PC-3 (cell line): Measurements from ENCODE around the gene PDZD2. TPM values are rescaled to one million over a fixed set of nuclear protein-coding genes. Genes with fewer than 3 reads are reported as not detected.
A peak's percentile ranks its signal among the peaks of the same experiment; 100 is the strongest.

ENCODE experiments used
- ATAC-seq: fragments of 200-7000 bp; cut with Tn5 transposase; 2 replicates; pipeline ENCODE4 v1.9.1; 2020; ENCODE audit warnings: mild to moderate bottlenecking, moderate library complexity
- BruUV-seq: library from RNA; stranded (reverse); fragments of 400-500 nt; replicated peaks from 2 replicates; lab custom pipeline; 2021; lab: Mats Ljungman, UMichigan
- CTCF ChIA-PET: fragments of 300-600 bp; sonication (Branson Sonifier 250); formaldehyde crosslinking; loops from one replicate; lab custom pipeline; 2022; ENCODE audit warnings: antibody characterized with exemption; lab: Charles Lee
- POLR2A ChIA-PET: fragments of 300-600 bp; sonication (Branson Sonifier 250); formaldehyde crosslinking; loops from one replicate; lab custom pipeline; 2022; ENCODE audit warnings: antibody characterized with exemption; ENCODE audit not compliant: unreplicated experiment; lab: Charles Lee
- DNase-seq: peaks from one replicate; pipeline ENCODE4 v3.0.0-alpha.2; 2015
- H2AFZ ChIP-seq: fragments of 300-600 bp; sonication (generic); 2 replicates; pipeline ENCODE4 v1.6.0; 2016; ENCODE audit warnings: antibody characterized with exemption, low read length
- H3F3A ChIP-seq: fragments of 300-600 bp; sonication (generic); one replicate; pipeline ENCODE4 v1.6.0; 2017; ENCODE audit warnings: antibody characterized with exemption, low read length, control low read depth, mild to moderate bottlenecking; ENCODE audit not compliant: unreplicated experiment
- H3K27ac ChIP-seq: fragments of 300-600 bp; sonication (generic); 2 replicates; pipeline ENCODE4 v1.5.1; 2016; ENCODE audit warnings: mild to moderate bottlenecking, low read length
- H3K27me3 ChIP-seq: fragments of 300-600 bp; sonication (generic); 2 replicates; pipeline ENCODE4 v1.6.1; 2016; ENCODE audit warnings: low read length, mixed read lengths
- H3K36me3 ChIP-seq: fragments of 300-600 bp; sonication (generic); 2 replicates; pipeline ENCODE4 v1.6.1; 2016; ENCODE audit warnings: low read depth, mixed run types, low read length, mixed read lengths
- H3K4me1 ChIP-seq: fragments of 300-600 bp; sonication (generic); 2 replicates; pipeline ENCODE4 v1.5.1; 2016; ENCODE audit warnings: low read length; ENCODE audit not compliant: insufficient read depth
- H3K4me2 ChIP-seq: fragments of 300-600 bp; sonication (generic); 2 replicates; pipeline ENCODE4 v1.6.0; 2016; ENCODE audit warnings: low read length
- H3K4me3 ChIP-seq: fragments of 300-600 bp; sonication (generic); 2 replicates; pipeline ENCODE4 v1.5.1; 2016; ENCODE audit warnings: mild to moderate bottlenecking, low read length, mixed read lengths
- H3K79me2 ChIP-seq: fragments of 300-600 bp; sonication (generic); 2 replicates; pipeline ENCODE4 v1.6.1; 2017; ENCODE audit warnings: low read length, mixed read lengths
- H3K9ac ChIP-seq: fragments of 300-600 bp; sonication (generic); 2 replicates; pipeline ENCODE4 v1.6.0; 2016; ENCODE audit warnings: mild to moderate bottlenecking, low read length
- H3K9me2 ChIP-seq: fragments of 300-600 bp; sonication (generic); replicated peaks from 2 replicates; pipeline ENCODE4 v1.6.1; 2016; ENCODE audit warnings: mixed run types, low read length, mixed read lengths
- H3K9me3 ChIP-seq: fragments of 300-600 bp; sonication (generic); 2 replicates; pipeline ENCODE4 v1.6.1; 2016; ENCODE audit warnings: low read length, mixed read lengths
- H4K20me1 ChIP-seq: fragments of 300-600 bp; sonication (generic); 2 replicates; pipeline ENCODE4 v1.6.1; 2016; ENCODE audit warnings: low read length, mixed read lengths
- EZH2 ChIP-seq: fragments of 300-600 bp; sonication (generic); IDR thresholded peaks from one replicate; pipeline ENCODE4 v1.6.1; 2017; ENCODE audit warnings: antibody characterized with exemption, mild to moderate bottlenecking, low read length; ENCODE audit not compliant: unreplicated experiment
- EZH2phosphoT487 ChIP-seq: fragments of 300-600 bp; sonication (generic); IDR thresholded peaks from 2 replicates; pipeline ENCODE4 v1.6.1; 2018; ENCODE audit warnings: mild to moderate bottlenecking, antibody characterized with exemption, low read length, borderline replicate concordance
- intact Hi-C: fragments of 100-400 bp; cut with micrococcal nuclease; formaldehyde crosslinking; loops from 2 replicates; pipeline ENCODE4 v1.9.0; 2023
- total RNA-seq: library from RNA; depleted of rRNA; stranded (reverse); fragments of >200 nt; gene quantifications from 2 replicates; pipeline ENCODE4 v1.2.3, GENCODE V29; 2014
- TF ChIP-seq, protein P1 (sequence below): fragments of 300-600 bp; sonication (generic); conservative IDR thresholded peaks from 2 replicates; pipeline ENCODE4 v1.5.1; 2017; ENCODE audit warnings: antibody characterized with exemption, low read depth, mild to moderate bottlenecking, low read length

PDZD2 gene
- total RNA-seq, 1 experiment from 2014 or later: 2.0 TPM

DNA sequence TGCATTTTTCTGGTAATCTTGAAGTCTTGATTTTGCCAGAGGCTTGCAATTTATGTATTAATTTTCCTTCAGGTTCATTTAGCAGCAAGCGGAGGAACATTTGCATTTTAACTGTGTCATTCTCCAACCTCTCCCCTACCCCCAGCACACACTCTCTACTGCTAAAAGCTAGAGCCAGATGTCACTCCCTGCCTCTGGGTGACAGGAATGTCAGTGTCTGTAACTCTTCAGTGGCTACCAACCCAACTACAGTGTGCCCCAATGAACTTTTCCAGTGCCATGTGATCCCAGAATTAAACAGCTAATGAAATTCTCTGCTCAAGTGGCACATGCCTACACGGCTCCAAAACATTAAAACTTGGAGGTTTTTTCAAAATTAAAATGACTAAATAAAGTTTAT is 274.9 kb downstream of the PDZD2 start:
- DNase-seq: no peak
- no peaks in the 10 kb centered on the region for H3K36me3 ChIP-seq
- H3K4me1 ChIP-seq: peaks cover 20% of the 10 kb centered on the region
- H3K79me2 ChIP-seq: no peaks in the 10 kb centered on the region
- no peak overlapping the region for H3K4me3 ChIP-seq
- H3K9me3 ChIP-seq: no peaks in the 10 kb centered on the region
- H2AFZ ChIP-seq: peak overlapping the region; percentile 32; the same call in 1 of the 2 replicates
- H4K20me1 ChIP-seq: no peaks in the 10 kb centered on the region
- peak overlapping the region; percentile 49 for H3K4me2 ChIP-seq
- ChIA-PET POLR2A (no interaction called here), CTCF (no interaction called here)
- no peaks in the 10 kb centered on the region for H3K9me2 ChIP-seq
- intact Hi-C loops: no loop called here
- TF ChIP-seq EZH2 (no peak), EZH2phosphoT487 (no peak)
- TF ChIP-seq, protein P1, sequence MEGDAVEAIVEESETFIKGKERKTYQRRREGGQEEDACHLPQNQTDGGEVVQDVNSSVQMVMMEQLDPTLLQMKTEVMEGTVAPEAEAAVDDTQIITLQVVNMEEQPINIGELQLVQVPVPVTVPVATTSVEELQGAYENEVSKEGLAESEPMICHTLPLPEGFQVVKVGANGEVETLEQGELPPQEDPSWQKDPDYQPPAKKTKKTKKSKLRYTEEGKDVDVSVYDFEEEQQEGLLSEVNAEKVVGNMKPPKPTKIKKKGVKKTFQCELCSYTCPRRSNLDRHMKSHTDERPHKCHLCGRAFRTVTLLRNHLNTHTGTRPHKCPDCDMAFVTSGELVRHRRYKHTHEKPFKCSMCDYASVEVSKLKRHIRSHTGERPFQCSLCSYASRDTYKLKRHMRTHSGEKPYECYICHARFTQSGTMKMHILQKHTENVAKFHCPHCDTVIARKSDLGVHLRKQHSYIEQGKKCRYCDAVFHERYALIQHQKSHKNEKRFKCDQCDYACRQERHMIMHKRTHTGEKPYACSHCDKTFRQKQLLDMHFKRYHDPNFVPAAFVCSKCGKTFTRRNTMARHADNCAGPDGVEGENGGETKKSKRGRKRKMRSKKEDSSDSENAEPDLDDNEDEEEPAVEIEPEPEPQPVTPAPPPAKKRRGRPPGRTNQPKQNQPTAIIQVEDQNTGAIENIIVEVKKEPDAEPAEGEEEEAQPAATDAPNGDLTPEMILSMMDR: no peak
- BruUV-seq: no TSS peak
- H3F3A ChIP-seq: no peaks in the 10 kb centered on the region
- H3K27ac ChIP-seq: peak overlapping the region; percentile 95
- ATAC-seq: peak; percentile 48
- no peaks in the 10 kb centered on the region for H3K27me3 ChIP-seq
- peak overlapping the region; percentile 66 for H3K9ac ChIP-seq

DNA sequence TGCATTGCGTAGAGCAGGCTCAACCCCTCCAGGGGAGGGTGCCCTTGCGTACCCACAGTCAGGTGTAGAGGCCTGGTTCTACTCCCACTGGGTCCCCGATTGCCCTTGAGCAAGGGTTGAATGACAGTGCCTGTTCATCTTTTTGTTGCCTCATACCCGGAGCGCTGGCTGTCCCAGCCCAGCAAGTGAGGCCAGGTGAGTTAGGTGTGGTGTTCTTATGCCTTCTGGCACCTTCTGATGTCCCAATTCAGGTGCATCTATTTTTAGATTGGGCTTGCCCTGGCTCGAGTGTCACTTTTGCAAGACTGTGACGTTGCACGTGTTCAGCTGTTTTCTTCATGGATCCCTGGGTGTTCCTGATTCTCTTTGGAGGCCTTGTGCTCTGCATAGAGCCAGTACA is 277.4 kb downstream of the PDZD2 start:
- peaks cover 22% of the 10 kb centered on the region for H3K4me1 ChIP-seq
- CTCF ChIA-PET: no interaction called here
- no peak for ATAC-seq

DNA sequence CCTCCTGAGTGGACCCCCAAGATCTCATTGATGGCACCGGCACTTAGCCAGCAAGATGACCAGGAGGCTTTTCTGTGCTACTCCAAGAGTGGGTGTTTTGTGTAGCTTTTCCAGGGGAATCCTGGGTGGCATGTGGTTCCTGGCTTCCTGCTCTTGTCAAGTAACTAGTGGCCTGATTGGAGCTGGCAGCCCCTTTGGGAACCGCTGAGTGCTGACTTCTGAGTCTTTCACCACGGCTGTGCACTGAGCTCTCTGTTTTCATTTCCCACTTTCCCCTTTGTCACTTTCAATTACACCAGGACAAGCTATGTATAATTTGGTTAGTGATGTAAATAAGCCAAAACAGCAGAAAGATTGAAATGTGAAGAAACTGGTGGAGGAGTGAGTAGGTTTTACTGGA is 279.8 kb downstream of the PDZD2 start:
- BruUV-seq: no TSS peak

More for the DNA sequence above, 277.4 kb downstream of the PDZD2 start:
- no peak overlapping the region for H3K4me2 ChIP-seq
- intact Hi-C loops: no loop called here
- POLR2A ChIA-PET: no interaction called here
- H3K4me3 ChIP-seq: no peak overlapping the region
- H3F3A ChIP-seq: no peaks in the 10 kb centered on the region
- no peaks in the 10 kb centered on the region for H3K9me2 ChIP-seq
- H2AFZ ChIP-seq: no peak overlapping the region
- no peaks in the 10 kb centered on the region for H3K79me2 ChIP-seq
- H3K36me3 ChIP-seq: no peaks in the 10 kb centered on the region
- H3K27ac ChIP-seq: no peak overlapping the region
- H3K9me3 ChIP-seq: no peaks in the 10 kb centered on the region
- H3K9ac ChIP-seq: no peak overlapping the region
- no peaks in the 10 kb centered on the region for H4K20me1 ChIP-seq
- TF ChIP-seq EZH2: no peak
- no peak for TF ChIP-seq EZH2phosphoT487
- BruUV-seq: no TSS peak
- DNase-seq: no peak
- H3K27me3 ChIP-seq: no peaks in the 10 kb centered on the region

More for the DNA sequence above, 279.8 kb downstream of the PDZD2 start:
- H3K9me3 ChIP-seq: no peaks in the 10 kb centered on the region
- no peak for TF ChIP-seq EZH2phosphoT487
- TF ChIP-seq EZH2: no peak
- TF ChIP-seq, protein P1: no peak
- POLR2A ChIA-PET: no interaction called here
- DNase-seq (no peak), ATAC-seq (no peak)
- no peak overlapping the region for H3K4me2 ChIP-seq
- H3K9me2 ChIP-seq: no peaks in the 10 kb centered on the region
- no peaks in the 10 kb centered on the region for H3K27me3 ChIP-seq
- H3K4me1 ChIP-seq: peaks cover 24% of the 10 kb centered on the region
- intact Hi-C loops: no loop called here
- no peak overlapping the region for H3K4me3 ChIP-seq
- no peaks in the 10 kb centered on the region for H4K20me1 ChIP-seq
- no peak overlapping the region for H2AFZ ChIP-seq
- H3K36me3 ChIP-seq: no peaks in the 10 kb centered on the region
- no peak overlapping the region for H3K9ac ChIP-seq
- no peaks in the 10 kb centered on the region for H3F3A ChIP-seq
- CTCF ChIA-PET: no interaction called here
- H3K79me2 ChIP-seq: no peaks in the 10 kb centered on the region
- H3K27ac ChIP-seq: no peak overlapping the region
